Measurements from ENCODE around the gene C2orf81. TPM values are rescaled to one million over a fixed set of nuclear protein-coding genes. Genes with fewer than 3 reads are reported as not detected.

Gene C2orf81
- total RNA-seq, 6 experiments from 2014 or later = 0.53 to 2.3 (median 1.4) TPM

DNA sequence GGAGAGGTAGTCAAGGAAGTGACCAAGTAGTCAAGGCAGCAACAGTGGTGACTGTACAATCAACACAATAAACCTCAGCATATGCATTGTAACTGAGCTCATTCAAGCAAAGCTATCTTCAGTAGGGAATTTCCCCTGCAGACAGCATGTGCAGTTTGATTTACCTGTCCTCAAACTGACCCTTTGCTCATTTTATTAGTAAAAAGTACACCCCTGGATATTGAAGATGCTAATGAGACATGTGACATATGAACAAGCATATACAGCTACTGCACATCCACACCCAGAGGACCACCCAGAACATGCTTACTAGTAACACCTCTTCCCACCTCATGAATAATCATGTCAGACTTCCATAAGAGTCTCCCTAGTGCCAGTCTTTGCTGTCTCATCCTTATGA lies 15.4 kb downstream of the C2orf81 start:
- Mint-ChIP-seq H3K27ac (peak overlapping the region; percentile 78), H3K36me3 (ENCODE audit: low read depth) (no peaks in the 10 kb centered on the region), H3K9me3 (no peaks in the 10 kb centered on the region), H3K27me3 (ENCODE audit: insufficient read depth) (0 out of 2 replicates have a peak, but pooled peaks cover 1% of the 10 kb centered on the region), H3K4me1 (ENCODE audit: low read depth) (peaks cover 28% of the 10 kb centered on the region), H3K4me3 (peak overlapping the region; percentile 12; the same call in 1 of the 2 replicates)
- no peak for DNase-seq
- no peak for TF ChIP-seq CTCF (IDR thresholded peaks at IDR 0.05)

DNA sequence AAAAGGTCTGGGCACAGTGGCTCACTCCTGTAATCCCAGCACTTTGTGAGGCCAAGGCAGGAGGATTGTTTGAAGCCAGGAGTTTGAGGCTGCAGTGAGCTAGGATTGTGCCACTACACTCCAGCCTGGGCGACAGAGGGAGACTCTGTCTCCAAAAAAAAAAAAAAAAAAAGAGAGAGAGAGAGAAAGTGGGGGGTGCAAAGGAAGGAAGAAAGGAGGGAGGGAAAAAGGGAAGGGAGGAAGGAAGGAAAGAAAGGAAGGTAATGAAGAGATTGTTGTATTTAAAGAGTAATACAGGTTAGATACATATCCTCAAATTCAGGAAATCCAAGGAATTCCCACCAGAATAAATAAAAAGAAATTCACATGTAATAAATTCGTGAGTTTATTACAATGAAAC lies 19.5 kb downstream of the C2orf81 start:
- no peak overlapping the region for H3K27ac Mint-ChIP-seq

DNA sequence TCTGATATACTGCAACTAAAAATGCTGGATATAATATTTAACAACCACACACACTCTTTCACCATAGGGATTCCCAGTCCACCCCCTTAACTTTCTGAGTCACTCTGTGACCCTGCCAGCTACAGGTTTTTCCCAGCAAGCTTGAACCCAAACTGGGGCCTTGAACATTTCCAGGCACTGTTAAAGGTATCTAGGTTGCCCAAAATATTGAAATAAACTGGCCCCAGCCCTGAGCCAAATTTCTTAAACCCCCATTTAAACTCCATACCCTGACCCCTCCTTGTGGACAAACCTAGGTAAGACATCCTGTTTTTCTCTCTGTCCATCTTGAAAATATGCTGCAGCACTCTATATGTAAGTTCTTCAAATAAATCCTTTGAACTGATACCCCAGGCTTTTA lies 21.6 kb downstream of the C2orf81 start:
- Mint-ChIP-seq H3K4me1 (ENCODE audit: low read depth) (peaks cover 7% of the 10 kb centered on the region; the same call in 1 of the 2 replicates), H3K36me3 (ENCODE audit: low read depth) (no peaks in the 10 kb centered on the region), H3K4me3 (no peak overlapping the region), H3K27me3 (ENCODE audit: insufficient read depth) (peaks cover 1% of the 10 kb centered on the region; the same call in 1 of the 2 replicates), H3K9me3 (no peaks in the 10 kb centered on the region), H3K27ac (no peak overlapping the region)
- DNase-seq = no peak
- TF ChIP-seq CTCF (IDR thresholded peaks at IDR 0.05) = peak; percentile 82

More for the DNA sequence above, 19.5 kb downstream of the C2orf81 start:
- Mint-ChIP-seq H3K4me1 (ENCODE audit: low read depth) (peaks cover 22% of the 10 kb centered on the region), H3K27me3 (ENCODE audit: insufficient read depth) (0 out of 2 replicates have a peak, but pooled peaks cover 1% of the 10 kb centered on the region), H3K9me3 (no peaks in the 10 kb centered on the region), H3K4me3 (no peak overlapping the region), H3K36me3 (ENCODE audit: low read depth) (no peaks in the 10 kb centered on the region)
- DNase-seq = no peak
- TF ChIP-seq CTCF (IDR thresholded peaks at IDR 0.05) = no peak

- no peak for DNase-seq
- Mint-ChIP-seq H3K27me3 (ENCODE audit: insufficient read depth) (no peaks in the 10 kb centered on the region; the same call in 1 of the 2 replicates), H3K27ac (no peak overlapping the region), H3K4me1 (ENCODE audit: low read depth) (peaks cover 18% of the 10 kb centered on the region; the same call in 1 of the 2 replicates), H3K9me3 (no peaks in the 10 kb centered on the region), H3K4me3 (no peak overlapping the region), H3K36me3 (ENCODE audit: low read depth) (no peaks in the 10 kb centered on the region)
- no peak for TF ChIP-seq CTCF (IDR thresholded peaks at IDR 0.05)
These were observed 25.3 kb downstream of the C2orf81 start for GRCh38 chr2:74396149-74396548.

GRCh38 chr2:74393525-74393924 lies 27.9 kb downstream of the C2orf81 start:
- Mint-ChIP-seq H3K4me1 (ENCODE audit: low read depth) (0 out of 2 replicates have a peak, but pooled peaks cover 11% of the 10 kb centered on the region), H3K27me3 (ENCODE audit: insufficient read depth) (no peaks in the 10 kb centered on the region; the same call in 1 of the 2 replicates), H3K36me3 (ENCODE audit: low read depth) (no peaks in the 10 kb centered on the region), H3K27ac (no peak overlapping the region), H3K4me3 (no peak overlapping the region), H3K9me3 (no peaks in the 10 kb centered on the region)
- no peak for TF ChIP-seq CTCF (IDR thresholded peaks at IDR 0.05)
- DNase-seq = no peak

- Mint-ChIP-seq H3K4me1 (ENCODE audit: low read depth) (0 out of 2 replicates have a peak, but pooled peaks cover 11% of the 10 kb centered on the region), H3K27ac (no peak overlapping the region; the same call in 1 of the 2 replicates), H3K4me3 (no peak overlapping the region), H3K9me3 (no peaks in the 10 kb centered on the region), H3K27me3 (ENCODE audit: insufficient read depth) (no peaks in the 10 kb centered on the region; the same call in 1 of the 2 replicates), H3K36me3 (ENCODE audit: low read depth) (no peaks in the 10 kb centered on the region)
- no peak for TF ChIP-seq CTCF (IDR thresholded peaks at IDR 0.05)
- no peak for DNase-seq
These were observed 29.0 kb downstream of the C2orf81 start for GRCh38 chr2:74392449-74392743.
